Endothelial cell of umbilical vein (primary cell): ENCODE data around the gene PNPLA7. TPM values are rescaled to one million over a fixed set of nuclear protein-coding genes. Genes with fewer than 3 reads are reported as not detected.

ENCODE experiments used
- BruUV-seq: library from RNA; stranded (reverse); fragments of 400-500 nt; replicated peaks from 2 replicates; lab custom pipeline; 2021; lab: Mats Ljungman, UMichigan
- CTCF ChIA-PET: fragments of 300-600, 350-600 bp; sonication (Branson Sonifier 250); formaldehyde crosslinking; loops from one replicate; lab custom pipeline; 2021; ENCODE audit warnings: antibody characterized with exemption, inconsistent platforms; lab: Charles Lee
- POLR2A ChIA-PET: fragments of 300-600, 350-600 bp; sonication (Branson Sonifier 250); formaldehyde crosslinking; loops from one replicate; lab custom pipeline; 2021; ENCODE audit warnings: antibody characterized with exemption, inconsistent platforms; lab: Charles Lee
- DNase-seq: peaks from one replicate; pipeline ENCODE4 v3.0.0-alpha.2; 2011; ENCODE audit warnings: low read depth, low spot score
- FAIRE-seq: peaks from 2 replicates; lab custom pipeline; 2011; peaks lifted over from hg19 to GRCh38; lab: Jason Lieb, UNC
- H2AFZ ChIP-seq: 2 replicates; pipeline ENCODE4 v1.6.0; 2012; ENCODE audit warnings: low read depth, low read length, control low read depth, inconsistent platforms
- H3K27ac ChIP-seq: 2 replicates; pipeline ENCODE4 v1.5.1; 2011; ENCODE audit warnings: low read depth, mild to moderate bottlenecking, control low read depth, low read length, moderate library complexity; ENCODE audit not compliant: insufficient read depth
- H3K27me3 ChIP-seq, 2 experiments: 2 replicates each; pipeline versions ENCODE4 v1.6.0 to v1.6.1; 2011; ENCODE audit warnings: low read length in 2 of 2, mixed read lengths in 1 of 2; ENCODE audit not compliant: control insufficient read depth in 2 of 2, insufficient read depth in 2 of 2
- H3K36me3 ChIP-seq, 2 experiments: 2 replicates in 1 of 2; 3 replicates in 1 of 2; pipeline ENCODE4 v1.5.1; 2011; ENCODE audit warnings: low read length in 2 of 2, mild to moderate bottlenecking in 1 of 2, moderate library complexity in 1 of 2; ENCODE audit not compliant: control insufficient read depth in 2 of 2, insufficient read depth in 2 of 2; ENCODE audit errors: extremely low read depth in 1 of 2
- H3K4me1 ChIP-seq: 3 replicates; pipeline ENCODE4 v1.5.1; 2011; ENCODE audit warnings: mild to moderate bottlenecking, low read length; ENCODE audit not compliant: control insufficient read depth, insufficient read depth; ENCODE audit errors: extremely low read depth
- H3K4me2 ChIP-seq: 2 replicates; pipeline ENCODE4 v1.6.1; 2011; ENCODE audit warnings: low read length, control low read depth, mixed read lengths; ENCODE audit not compliant: insufficient read depth
- H3K4me3 ChIP-seq, 3 experiments: fragments of 200-600 bp in 1 of 3; sonication (generic), shearing (Covaris generic) in 1 of 3; replicated peaks in 1 of 3; 2 replicates each; pipeline ENCODE4 v1.5.1; 2011 to 2016; ENCODE audit warnings: control low read depth in 3 of 3, low read length in 3 of 3, mild to moderate bottlenecking in 2 of 3, inconsistent platforms in 1 of 3, low read depth in 1 of 3, moderate library complexity in 1 of 3; ENCODE audit not compliant: insufficient read depth in 1 of 3
- H3K79me2 ChIP-seq: 2 replicates; pipeline ENCODE4 v1.6.0; 2012; ENCODE audit warnings: low read length, inconsistent platforms; ENCODE audit not compliant: control insufficient read depth, insufficient read depth
- H3K9ac ChIP-seq: replicated peaks from 2 replicates; pipeline ENCODE3; 2011; ENCODE audit warnings: low read length, control low read depth; ENCODE audit not compliant: insufficient read depth; ENCODE audit errors: extremely low read depth
- H3K9me1 ChIP-seq: replicated peaks from 3 replicates; pipeline ENCODE4 v1.6.0; 2011; ENCODE audit warnings: mild to moderate bottlenecking, low read length; ENCODE audit not compliant: control insufficient read depth, insufficient read depth; ENCODE audit errors: extremely low read depth
- H3K9me3 ChIP-seq: replicated peaks from 2 replicates; pipeline ENCODE4 v1.5.1; 2012; ENCODE audit warnings: low read length, inconsistent platforms; ENCODE audit not compliant: control insufficient read depth, insufficient read depth
- H4K20me1 ChIP-seq: replicated peaks from 2 replicates; pipeline ENCODE3; 2011; ENCODE audit warnings: mild to moderate bottlenecking, low read length; ENCODE audit not compliant: control insufficient read depth, insufficient read depth; ENCODE audit errors: extremely low read depth
- EZH2 ChIP-seq: IDR thresholded peaks from 2 replicates; pipeline ENCODE4 v1.6.1; 2012; ENCODE audit warnings: borderline replicate concordance, low read depth, mild to moderate bottlenecking, moderate library complexity, low read length, inconsistent platforms; ENCODE audit not compliant: severe bottlenecking
- FOS ChIP-seq: IDR thresholded peaks from 2 replicates; pipeline ENCODE4 v1.6.1; 2011; ENCODE audit warnings: mild to moderate bottlenecking, low read length, moderate library complexity, borderline replicate concordance; ENCODE audit not compliant: insufficient read depth
- GATA2 ChIP-seq: IDR thresholded peaks from 2 replicates; pipeline ENCODE4 v1.7.0; 2011; ENCODE audit warnings: low read depth, mild to moderate bottlenecking, moderate library complexity, mixed read lengths, low read length; ENCODE audit not compliant: insufficient read length, insufficient read depth
- JUN ChIP-seq: IDR thresholded peaks from 2 replicates; pipeline ENCODE4 v1.6.1; 2011; ENCODE audit warnings: borderline replicate concordance, low read depth; ENCODE audit not compliant: insufficient read length, insufficient read depth
- MYC ChIP-seq: IDR thresholded peaks from one replicate; pipeline ENCODE4 v1.6.1; 2011; ENCODE audit warnings: mild to moderate bottlenecking, low read depth, low read length
- POLR2A ChIP-seq: IDR thresholded peaks from 2 replicates; pipeline ENCODE4 v1.6.1; 2012; ENCODE audit warnings: low read depth, mild to moderate bottlenecking, control low read depth, low read length
- POLR2AphosphoS5 ChIP-seq: IDR thresholded peaks from 2 replicates; pipeline ENCODE4 v1.6.1; 2012; ENCODE audit warnings: low read depth, mild to moderate bottlenecking, control low read depth, low read length, moderate library complexity; ENCODE audit not compliant: insufficient read depth
- dilution Hi-C: fragments of 300-500 bp; cut with MboI; formaldehyde crosslinking; loops from one replicate; pipeline ENCODE4 v1.15.0; 2019; ENCODE audit warnings: low sequenced_read_pairs; ENCODE audit not compliant: extremely low pct_ligation_motif_present
- intact Hi-C: fragments of 100-400 bp; cut with micrococcal nuclease; formaldehyde crosslinking; loops from one replicate; pipeline ENCODE4 v1.10.0; 2022
- polyA plus RNA-seq, 4 experiments: library from polyadenylated mRNA; depleted of rRNA in 3 of 4; stranded (reverse) in 3 of 4; unstranded in 1 of 4; fragments of >200 nt; gene quantifications; 2 replicates each; pipeline versions ENCODE4 v1.2.1 to v1.2.3, GENCODE V29; 2011 to 2012; ENCODE audit warnings: missing spikeins in 1 of 4
- total RNA-seq: library from RNA; stranded (reverse); gene quantifications from 2 replicates; pipeline ENCODE4 v1.2.3, GENCODE V29; 2021
- TF ChIP-seq, protein P1 (sequence below): IDR thresholded peaks from 2 replicates; pipeline ENCODE4 v1.6.1; 2011; ENCODE audit not compliant: insufficient read depth, insufficient read length
- TF ChIP-seq, protein P2 (sequence below), 2 donors: IDR thresholded peaks; 1 replicate in 1 of 2; 2 replicates in 1 of 2; pipeline ENCODE4 v1.5.1; 2011; ENCODE audit warnings: low read length in 2 of 2, mild to moderate bottlenecking in 2 of 2, moderate library complexity in 2 of 2, control low read depth in 1 of 2, inconsistent platforms in 1 of 2, low read depth in 1 of 2; ENCODE audit not compliant: insufficient read depth in 1 of 2; ENCODE audit errors: extremely low read depth in 1 of 2

Gene PNPLA7
- total and polyA plus RNA-seq, 2 donors (not counting 3 experiments of a cell fraction or from before 2014, with no cell fraction given), result 1.0 to 1.9 TPM

DNA sequence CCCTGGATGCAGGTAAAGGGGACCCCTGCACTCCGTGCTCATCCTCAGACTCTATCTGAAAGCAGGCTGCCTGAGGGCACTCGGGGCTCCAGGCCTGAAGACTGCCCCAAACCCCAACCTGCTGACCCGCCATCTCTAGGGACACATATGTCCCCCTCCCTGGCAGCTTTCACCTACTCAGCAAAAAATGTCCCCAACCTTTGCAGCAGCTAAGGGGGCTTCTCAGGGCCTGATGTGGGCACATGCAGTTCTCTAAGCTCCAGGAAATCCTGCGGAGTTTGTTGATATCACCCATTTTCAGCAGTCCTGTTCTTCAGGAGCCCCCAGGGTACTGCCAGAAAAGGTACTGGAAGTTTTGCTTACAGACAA, 30.7 kb upstream of the PNPLA7 start:
- TF ChIP-seq EZH2 (no peak), GATA2 (no peak), MYC (no peak), POLR2A (no peak), FOS (no peak), POLR2AphosphoS5 (no peak), JUN (no peak)
- TF ChIP-seq, protein P1, sequence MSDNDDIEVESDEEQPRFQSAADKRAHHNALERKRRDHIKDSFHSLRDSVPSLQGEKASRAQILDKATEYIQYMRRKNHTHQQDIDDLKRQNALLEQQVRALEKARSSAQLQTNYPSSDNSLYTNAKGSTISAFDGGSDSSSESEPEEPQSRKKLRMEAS, result no peak
- TF ChIP-seq, protein P2, sequence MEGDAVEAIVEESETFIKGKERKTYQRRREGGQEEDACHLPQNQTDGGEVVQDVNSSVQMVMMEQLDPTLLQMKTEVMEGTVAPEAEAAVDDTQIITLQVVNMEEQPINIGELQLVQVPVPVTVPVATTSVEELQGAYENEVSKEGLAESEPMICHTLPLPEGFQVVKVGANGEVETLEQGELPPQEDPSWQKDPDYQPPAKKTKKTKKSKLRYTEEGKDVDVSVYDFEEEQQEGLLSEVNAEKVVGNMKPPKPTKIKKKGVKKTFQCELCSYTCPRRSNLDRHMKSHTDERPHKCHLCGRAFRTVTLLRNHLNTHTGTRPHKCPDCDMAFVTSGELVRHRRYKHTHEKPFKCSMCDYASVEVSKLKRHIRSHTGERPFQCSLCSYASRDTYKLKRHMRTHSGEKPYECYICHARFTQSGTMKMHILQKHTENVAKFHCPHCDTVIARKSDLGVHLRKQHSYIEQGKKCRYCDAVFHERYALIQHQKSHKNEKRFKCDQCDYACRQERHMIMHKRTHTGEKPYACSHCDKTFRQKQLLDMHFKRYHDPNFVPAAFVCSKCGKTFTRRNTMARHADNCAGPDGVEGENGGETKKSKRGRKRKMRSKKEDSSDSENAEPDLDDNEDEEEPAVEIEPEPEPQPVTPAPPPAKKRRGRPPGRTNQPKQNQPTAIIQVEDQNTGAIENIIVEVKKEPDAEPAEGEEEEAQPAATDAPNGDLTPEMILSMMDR (IDR thresholded peaks at IDR 0.05; ENCODE audit: extremely low read depth in 1 of 2, insufficient read depth in 1 of 2, low read depth in 1 of 2, low read length in 2 of 2), result no peak
- DNase-seq (no peak), FAIRE-seq (no peak)
- ChIA-PET CTCF (no interaction called here), POLR2A (no interaction called here)
- no peaks in the 10 kb centered on the region for H4K20me1 ChIP-seq
- no peak overlapping the region for H2AFZ ChIP-seq
- no peaks in the 10 kb centered on the region for H3K9me1 ChIP-seq
- H3K4me2 ChIP-seq, result no peak overlapping the region
- no peak overlapping the region for H3K27ac ChIP-seq
- no peak overlapping the region for H3K4me3 ChIP-seq
- no peak overlapping the region for H3K9ac ChIP-seq
- no TSS peak for BruUV-seq
- peaks cover 25% of the 10 kb centered on the region for H3K79me2 ChIP-seq
- intact Hi-C loops, result no loop called here
- peaks cover under 1 to 27% of the 10 kb centered on the region in 2 experiments for H3K36me3 ChIP-seq
- dilution Hi-C loops, result no loop called here
- no peaks in the 10 kb centered on the region for H3K27me3 ChIP-seq
- H3K4me1 ChIP-seq, result peaks cover 14% of the 10 kb centered on the region
- no peaks in the 10 kb centered on the region for H3K9me3 ChIP-seq
